Caco-2 (cell line): ENCODE measurements around the gene NME5. TPM values are rescaled to one million over a fixed set of nuclear protein-coding genes. Genes with fewer than 3 reads are reported as not detected.
"Not testable (repeated sequence)": the region's sequence is repeated elsewhere in the genome, so short reads cannot be mapped to it uniquely, and the experiment has no call there.

ENCODE experiments used
- BruUV-seq: library from RNA; stranded (reverse); fragments of 400-500 nt; replicated peaks from 2 replicates; lab custom pipeline; 2021; lab: Mats Ljungman, UMichigan
- CTCF ChIA-PET: fragments of 300-600 bp; sonication (Branson Sonifier 250); formaldehyde crosslinking; loops from one replicate; lab custom pipeline; 2022; ENCODE audit warnings: antibody characterized with exemption; lab: Charles Lee
- POLR2A ChIA-PET: fragments of 300-600 bp; sonication (Branson Sonifier 250); formaldehyde crosslinking; loops from one replicate; lab custom pipeline; 2022; ENCODE audit warnings: antibody characterized with exemption; lab: Charles Lee
- DNase-seq, 2 experiments: peaks; one replicate each; pipeline versions ENCODE4 v3.0.0 to v3.0.0-alpha.2; 2020 to 2022
- H3K27me3 ChIP-seq: replicated peaks from 2 replicates; pipeline ENCODE4 v1.6.0; 2011; ENCODE audit warnings: low read length; ENCODE audit not compliant: control insufficient read depth, insufficient read depth
- H3K36me3 ChIP-seq: 2 replicates; pipeline ENCODE4 v1.5.1; 2011; ENCODE audit warnings: low read length; ENCODE audit not compliant: control insufficient read depth, insufficient read depth
- H3K4me1 ChIP-seq: fragments of 250-450 bp; sonication (Bioruptor Pico); 2 replicates; pipeline ENCODE4 v1.5.1; 2020; ENCODE audit warnings: mild to moderate bottlenecking
- H3K4me3 ChIP-seq: 2 replicates; pipeline ENCODE4 v1.5.1; 2011; ENCODE audit warnings: low read depth, mild to moderate bottlenecking, control low read depth, low read length
- H3K9me3 ChIP-seq: fragments of 250-450 bp; sonication (Bioruptor Pico); 2 replicates; pipeline ENCODE4 v1.5.1; 2020; ENCODE audit warnings: mild to moderate bottlenecking, moderate library complexity
- H3K27ac Mint-ChIP-seq: one replicate; pipeline ENCODE4 v1.8.0; 2022; ENCODE audit warnings: mixed read lengths; ENCODE audit not compliant: unreplicated experiment
- H3K27me3 Mint-ChIP-seq: one replicate; pipeline ENCODE4 v1.8.0; 2022; ENCODE audit warnings: mixed read lengths; ENCODE audit not compliant: insufficient read depth, unreplicated experiment
- H3K36me3 Mint-ChIP-seq: one replicate; pipeline ENCODE4 v1.8.0; 2022; ENCODE audit warnings: mild to moderate bottlenecking, mixed read lengths; ENCODE audit not compliant: insufficient read depth, unreplicated experiment
- H3K4me1 Mint-ChIP-seq: one replicate; pipeline ENCODE4 v1.8.0; 2022; ENCODE audit warnings: low read depth, mixed read lengths; ENCODE audit not compliant: unreplicated experiment
- H3K4me3 Mint-ChIP-seq: one replicate; pipeline ENCODE4 v1.8.0; 2022; ENCODE audit warnings: mild to moderate bottlenecking, moderate library complexity, mixed read lengths; ENCODE audit not compliant: unreplicated experiment
- H3K9me3 Mint-ChIP-seq: one replicate; pipeline ENCODE4 v1.8.0; 2022; ENCODE audit warnings: mixed read lengths; ENCODE audit not compliant: unreplicated experiment
- intact Hi-C: fragments of 100-400 bp; cut with micrococcal nuclease; formaldehyde crosslinking; loops from one replicate; pipeline ENCODE4 v1.10.0; 2022; ENCODE audit not compliant: unreplicated experiment
- total RNA-seq: library from RNA; stranded (reverse); gene quantifications from 2 replicates; pipeline ENCODE4 v1.2.3, GENCODE V29; 2022
- TF ChIP-seq, protein P1 (sequence below), 2 experiments: fragments of 200-600 bp in 1 of 2; IDR thresholded peaks; 1 replicate in 1 of 2; 2 replicates in 1 of 2; pipeline versions ENCODE4 v1.5.1 to v1.8.0; 2011 to 2022; ENCODE audit warnings: antibody characterized with exemption in 1 of 2, control low read depth in 1 of 2, inconsistent platforms in 1 of 2, low read depth in 1 of 2, low read length in 1 of 2, mild to moderate bottlenecking in 1 of 2, moderate library complexity in 1 of 2; ENCODE audit not compliant: insufficient read depth in 1 of 2, severe bottlenecking in 1 of 2, unreplicated experiment in 1 of 2

NME5 gene
- total RNA-seq, 1 experiment from 2014 or later: not detected

DNA sequence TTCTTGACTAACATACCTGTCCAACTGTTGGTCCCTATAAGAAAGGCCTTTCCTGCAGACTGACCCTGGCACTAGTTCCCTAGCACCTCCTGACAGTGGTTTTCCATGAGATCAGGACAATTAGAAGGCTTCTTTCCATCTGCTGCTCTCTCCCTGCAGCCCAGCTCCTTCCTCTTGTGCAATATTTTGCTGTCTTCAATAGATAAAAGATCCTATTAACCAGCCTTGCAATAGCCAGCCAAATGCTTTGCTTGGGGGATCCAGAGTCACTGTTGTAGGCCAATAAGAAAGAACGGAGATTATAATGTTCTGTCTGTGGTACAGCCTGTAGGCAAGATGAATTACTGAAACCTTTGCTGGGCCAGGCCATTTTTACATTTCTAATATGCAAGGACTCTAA lies 18.4 kb upstream of the NME5 start:
- no peak for DNase-seq
- Histone ChIP-seq H3K4me3 (no peak overlapping the region), H3K27me3 (no peaks in the 10 kb centered on the region), H3K36me3 (peaks cover 5% of the 10 kb centered on the region; the same call in 1 of the 2 replicates), H3K4me1 (no peaks in the 10 kb centered on the region), H3K9me3 (no peaks in the 10 kb centered on the region)
- peaks cover 60% of the 10 kb centered on the region for H3K36me3 Mint-ChIP-seq
- CTCF ChIA-PET: no interaction called here
- H3K27me3 Mint-ChIP-seq: no peaks in the 10 kb centered on the region
- H3K4me1 Mint-ChIP-seq: no peaks in the 10 kb centered on the region
- no peaks in the 10 kb centered on the region for H3K9me3 Mint-ChIP-seq
- POLR2A ChIA-PET: no interaction called here
- intact Hi-C loops: no loop called here
- no peak overlapping the region for H3K4me3 Mint-ChIP-seq
- no peak overlapping the region for H3K27ac Mint-ChIP-seq
- TF ChIP-seq, protein P1, sequence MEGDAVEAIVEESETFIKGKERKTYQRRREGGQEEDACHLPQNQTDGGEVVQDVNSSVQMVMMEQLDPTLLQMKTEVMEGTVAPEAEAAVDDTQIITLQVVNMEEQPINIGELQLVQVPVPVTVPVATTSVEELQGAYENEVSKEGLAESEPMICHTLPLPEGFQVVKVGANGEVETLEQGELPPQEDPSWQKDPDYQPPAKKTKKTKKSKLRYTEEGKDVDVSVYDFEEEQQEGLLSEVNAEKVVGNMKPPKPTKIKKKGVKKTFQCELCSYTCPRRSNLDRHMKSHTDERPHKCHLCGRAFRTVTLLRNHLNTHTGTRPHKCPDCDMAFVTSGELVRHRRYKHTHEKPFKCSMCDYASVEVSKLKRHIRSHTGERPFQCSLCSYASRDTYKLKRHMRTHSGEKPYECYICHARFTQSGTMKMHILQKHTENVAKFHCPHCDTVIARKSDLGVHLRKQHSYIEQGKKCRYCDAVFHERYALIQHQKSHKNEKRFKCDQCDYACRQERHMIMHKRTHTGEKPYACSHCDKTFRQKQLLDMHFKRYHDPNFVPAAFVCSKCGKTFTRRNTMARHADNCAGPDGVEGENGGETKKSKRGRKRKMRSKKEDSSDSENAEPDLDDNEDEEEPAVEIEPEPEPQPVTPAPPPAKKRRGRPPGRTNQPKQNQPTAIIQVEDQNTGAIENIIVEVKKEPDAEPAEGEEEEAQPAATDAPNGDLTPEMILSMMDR (IDR thresholded peaks at IDR 0.05; ENCODE audit: insufficient read depth in 1 of 2, low read depth in 1 of 2, low read length in 1 of 2, severe bottlenecking in 1 of 2, unreplicated experiment in 1 of 2): no peak
- no TSS peak for BruUV-seq

DNA sequence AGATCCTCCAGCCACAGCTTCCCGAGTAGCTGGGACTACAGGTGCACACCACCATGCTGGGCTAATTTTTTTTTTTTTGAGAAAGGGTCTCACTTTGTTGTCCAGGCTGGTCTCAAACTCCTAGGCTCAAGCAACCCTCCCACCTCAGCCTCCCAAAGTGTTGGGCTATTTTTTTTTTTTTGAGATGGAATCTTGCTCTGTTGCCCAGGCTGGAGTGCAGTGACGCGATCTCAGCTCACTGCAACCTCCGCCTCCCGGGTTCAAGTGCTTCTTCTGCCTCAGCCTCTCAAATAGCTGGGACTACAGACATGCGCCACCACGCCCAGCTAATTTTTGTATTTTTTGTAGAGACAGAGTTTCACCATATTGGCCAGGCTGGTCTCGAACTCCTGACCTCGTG lies 16.7 kb upstream of the NME5 start:
- H3K36me3 ChIP-seq, BruUV-seq, H3K9me3 Mint-ChIP-seq, H3K27ac Mint-ChIP-seq, H3K4me1 ChIP-seq, H3K9me3 ChIP-seq, H3K4me1 Mint-ChIP-seq, POLR2A ChIA-PET, intact Hi-C loops, H3K4me3 Mint-ChIP-seq, H3K27me3 ChIP-seq, DNase-seq, CTCF ChIA-PET, H3K27me3 Mint-ChIP-seq, H3K4me3 ChIP-seq: not testable (repeated sequence)
- peaks cover 48% of the 10 kb centered on the region for H3K36me3 Mint-ChIP-seq

DNA sequence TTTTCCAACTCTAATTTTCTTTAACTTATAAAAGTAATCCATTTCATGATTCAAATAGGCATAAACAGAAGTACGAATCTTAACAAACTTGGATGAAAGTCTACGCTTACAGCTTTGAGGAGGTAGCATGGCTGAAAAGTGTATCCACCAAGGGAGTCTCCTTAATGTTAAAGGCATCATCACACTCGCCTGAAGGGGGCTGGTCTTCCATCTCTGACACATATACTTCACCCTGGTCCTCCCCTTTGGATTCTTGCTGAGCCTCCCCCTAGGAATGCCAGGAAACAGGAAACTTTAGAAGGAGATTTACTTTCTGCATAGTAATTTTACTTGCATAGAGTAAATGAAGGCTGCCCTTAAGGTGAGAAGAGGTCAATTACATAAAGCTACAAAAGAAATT lies 10.3 kb upstream of the NME5 start:
- intact Hi-C loops: no loop called here
- no peaks in the 10 kb centered on the region for H3K4me1 ChIP-seq
- H3K9me3 ChIP-seq: no peaks in the 10 kb centered on the region
- CTCF ChIA-PET: no interaction called here
- H3K4me3 ChIP-seq: no peak overlapping the region
- H3K27me3 ChIP-seq: no peaks in the 10 kb centered on the region
- BruUV-seq: no TSS peak
- Mint-ChIP-seq H3K27me3 (no peaks in the 10 kb centered on the region), H3K36me3 (no peaks in the 10 kb centered on the region), H3K4me1 (no peaks in the 10 kb centered on the region), H3K27ac (no peak overlapping the region), H3K4me3 (no peak overlapping the region), H3K9me3 (no peaks in the 10 kb centered on the region)
- H3K36me3 ChIP-seq: no peaks in the 10 kb centered on the region
- DNase-seq: peak in 1 of 2 experiments; percentile 10
- POLR2A ChIA-PET: no interaction called here
- TF ChIP-seq, protein P1 (IDR thresholded peaks at IDR 0.05; ENCODE audit: insufficient read depth in 1 of 2, low read depth in 1 of 2, low read length in 1 of 2, severe bottlenecking in 1 of 2, unreplicated experiment in 1 of 2): no peak

DNA sequence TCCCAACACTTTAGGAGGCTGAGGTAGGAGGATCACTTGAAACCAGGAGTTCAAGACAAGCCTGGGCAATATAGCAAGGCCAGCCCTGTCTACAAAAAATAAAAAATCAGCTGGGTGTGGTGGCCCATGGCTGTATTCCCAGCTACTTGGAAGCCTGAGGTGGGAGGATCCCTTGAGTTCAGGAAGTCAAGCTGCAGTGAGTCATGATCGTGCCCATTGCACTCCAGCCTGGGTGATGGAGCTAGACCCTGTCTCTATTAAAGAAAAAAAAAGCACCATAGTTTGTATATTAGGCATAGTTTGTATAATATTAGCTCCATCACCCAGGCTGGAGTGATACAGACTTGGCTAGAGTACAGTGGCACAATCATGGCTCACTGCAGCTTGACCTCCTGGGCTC lies 9.6 kb upstream of the NME5 start:
- intact Hi-C loops: no loop called here
- H3K4me1 ChIP-seq: no peaks in the 10 kb centered on the region
- H3K4me3 ChIP-seq: no peak overlapping the region
- H3K27me3 ChIP-seq: no peaks in the 10 kb centered on the region
- TF ChIP-seq, protein P1 (IDR thresholded peaks at IDR 0.05; ENCODE audit: insufficient read depth in 1 of 2, low read depth in 1 of 2, low read length in 1 of 2, severe bottlenecking in 1 of 2, unreplicated experiment in 1 of 2): no peak
- POLR2A ChIA-PET: no interaction called here
- no peaks in the 10 kb centered on the region for H3K36me3 Mint-ChIP-seq
- H3K4me1 Mint-ChIP-seq: no peaks in the 10 kb centered on the region
- no peak overlapping the region for H3K27ac Mint-ChIP-seq
- no peaks in the 10 kb centered on the region for H3K9me3 ChIP-seq
- no peaks in the 10 kb centered on the region for H3K36me3 ChIP-seq
- H3K9me3 Mint-ChIP-seq: no peaks in the 10 kb centered on the region
- no peaks in the 10 kb centered on the region for H3K27me3 Mint-ChIP-seq
- DNase-seq: no peak
- no TSS peak for BruUV-seq
- CTCF ChIA-PET: no interaction called here
- H3K4me3 Mint-ChIP-seq: no peak overlapping the region

DNA sequence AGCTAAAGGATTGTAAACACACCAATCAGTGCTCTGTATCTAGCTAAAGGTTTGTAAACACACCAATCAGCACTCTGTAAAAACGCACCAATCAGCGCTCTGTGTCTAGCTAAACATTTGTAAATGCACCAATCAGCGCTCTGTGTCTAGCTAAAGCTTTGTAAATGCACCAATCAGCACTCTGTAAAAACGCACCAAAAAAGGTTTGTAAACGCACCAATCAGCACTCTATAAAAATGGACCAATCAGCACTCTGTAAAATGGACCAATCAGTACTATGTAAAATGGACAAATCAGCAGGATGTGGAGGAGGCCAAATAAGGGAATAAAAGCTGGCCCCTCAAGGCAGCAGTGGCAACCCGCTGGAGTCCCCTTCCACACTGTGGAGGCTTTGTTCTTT lies 4.3 kb upstream of the NME5 start:
- POLR2A ChIA-PET, H3K27me3 Mint-ChIP-seq: not testable (repeated sequence)

More for the DNA sequence above, 4.3 kb upstream of the NME5 start:
- H3K4me3 Mint-ChIP-seq, H3K9me3 ChIP-seq, DNase-seq, H3K9me3 Mint-ChIP-seq, H3K4me1 Mint-ChIP-seq, H3K27ac Mint-ChIP-seq, intact Hi-C loops, CTCF ChIA-PET, H3K36me3 Mint-ChIP-seq, H3K4me3 ChIP-seq, H3K4me1 ChIP-seq, BruUV-seq, H3K27me3 ChIP-seq, H3K36me3 ChIP-seq: not testable (repeated sequence)
